Measurements from ENCODE around the gene ARMH3.

ARMH3 gene

GRCh38 chr10:101807158-101807557, 248.8 kb downstream of the ARMH3 start:
- TF ChIP-seq CTCF (IDR thresholded peaks at IDR 0.05; ENCODE audit: low read depth, low read length) = no peak

GRCh38 chr10:101803511-101803910, 252.5 kb downstream of the ARMH3 start:
- no peak overlapping the region for H3K4me3 ChIP-seq (ENCODE audit: low read depth, low read length)
- no peak for TF ChIP-seq CTCF (IDR thresholded peaks at IDR 0.05; ENCODE audit: low read depth, low read length)

More at GRCh38 chr10:101807158-101807557, 248.8 kb downstream of the ARMH3 start:
- no peak overlapping the region for H3K4me3 ChIP-seq (ENCODE audit: low read depth, low read length)

- H3K4me3 ChIP-seq (ENCODE audit: low read depth, low read length) = no peak overlapping the region
- TF ChIP-seq CTCF (IDR thresholded peaks at IDR 0.05; ENCODE audit: low read depth, low read length) = no peak
Observed at GRCh38 chr10:101797403-101798059, 258.4 kb downstream of the ARMH3 start.
